GM18519 (cell line): ENCODE measurements around the gene SLIT3.
"Not testable (repeated sequence)": the region's sequence is repeated elsewhere in the genome, so short reads cannot be mapped to it uniquely, and the experiment has no call there.

Experiments used
- ATAC-seq: cut with Tn5 transposase; IDR thresholded peaks from one replicate; pipeline ENCODE4 v1.9.1; 2021; ENCODE audit warnings: mild to moderate bottlenecking, moderate library complexity; ENCODE audit not compliant: unreplicated experiment, low FRiP score

SLIT3 gene

DNA sequence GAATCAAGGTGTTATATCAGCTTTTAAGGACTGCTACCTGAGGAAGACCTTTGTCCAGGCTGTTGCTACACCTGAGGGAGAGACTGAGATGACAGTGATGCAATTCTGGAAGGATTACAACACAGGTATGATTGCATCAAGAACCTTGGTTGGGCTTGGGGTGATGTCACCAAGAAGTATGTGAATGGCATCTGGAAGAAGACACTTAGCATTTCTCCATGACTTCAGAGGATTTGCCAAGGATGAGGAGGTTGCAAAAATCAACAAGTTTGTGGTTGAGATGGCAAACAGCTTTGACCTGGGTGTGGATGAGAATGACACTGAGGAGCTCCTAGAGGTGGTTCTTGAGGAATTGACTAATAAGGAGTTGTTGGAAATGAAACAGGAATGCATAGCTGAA, 653.9 kb downstream of the SLIT3 start:
- ATAC-seq = no peak

DNA sequence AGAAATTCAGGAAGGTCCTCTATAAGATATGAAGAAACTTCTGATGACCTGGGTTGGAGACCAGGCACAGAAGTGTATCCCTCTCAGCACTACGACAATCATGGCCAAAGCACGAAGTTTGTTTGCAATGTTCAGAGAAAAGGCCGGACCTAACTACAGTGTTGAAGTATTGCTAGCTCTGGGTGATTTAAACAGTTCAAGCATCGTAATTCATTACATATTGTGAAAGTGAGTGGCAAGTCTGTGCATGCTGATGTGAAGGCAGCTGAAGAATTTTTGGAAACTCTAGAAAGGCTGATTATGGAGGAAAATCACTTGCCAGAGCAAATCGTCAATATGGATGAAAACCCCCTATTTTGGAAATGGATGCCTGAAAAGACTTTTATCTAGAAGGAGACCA, 654.6 kb downstream of the SLIT3 start:
- ATAC-seq = no peak

DNA sequence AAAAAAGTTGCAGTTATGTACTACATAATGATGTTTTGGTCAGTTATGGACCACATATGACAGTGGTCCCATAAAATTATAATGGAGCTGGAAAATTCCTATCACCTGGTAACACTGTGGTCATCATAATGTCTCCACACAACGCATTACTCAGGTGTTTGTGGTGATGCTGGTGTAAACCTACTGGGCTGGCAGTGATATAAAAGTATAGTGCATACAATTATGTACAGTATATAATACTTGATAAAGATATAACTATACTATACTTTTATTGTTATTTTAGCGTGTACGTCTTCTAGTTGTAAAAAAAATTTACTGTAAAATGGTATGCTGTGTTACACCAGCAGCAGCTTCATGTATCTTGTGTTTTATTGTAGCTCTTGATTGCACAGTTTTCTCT, 655.7 kb downstream of the SLIT3 start:
- ATAC-seq = no peak

DNA sequence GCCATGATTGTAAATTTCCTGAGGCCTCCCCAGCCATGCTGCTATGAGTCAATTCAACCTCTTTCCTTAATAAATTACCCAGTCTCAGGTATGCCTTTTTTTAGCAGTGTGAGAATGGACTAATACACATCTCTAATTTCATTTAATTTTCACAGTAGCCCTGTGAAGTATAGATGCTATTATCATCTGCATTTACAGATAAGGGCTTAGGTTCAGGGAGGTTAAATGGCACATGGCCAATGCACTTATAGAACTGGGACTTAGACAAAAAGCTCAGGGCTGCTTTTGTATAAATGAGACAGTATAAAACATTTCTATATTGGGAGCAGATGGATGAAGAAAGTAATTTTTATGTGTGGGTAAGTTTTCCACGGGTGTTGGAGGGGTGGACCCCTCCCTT, 658.9 kb downstream of the SLIT3 start:
- no peak for ATAC-seq

DNA sequence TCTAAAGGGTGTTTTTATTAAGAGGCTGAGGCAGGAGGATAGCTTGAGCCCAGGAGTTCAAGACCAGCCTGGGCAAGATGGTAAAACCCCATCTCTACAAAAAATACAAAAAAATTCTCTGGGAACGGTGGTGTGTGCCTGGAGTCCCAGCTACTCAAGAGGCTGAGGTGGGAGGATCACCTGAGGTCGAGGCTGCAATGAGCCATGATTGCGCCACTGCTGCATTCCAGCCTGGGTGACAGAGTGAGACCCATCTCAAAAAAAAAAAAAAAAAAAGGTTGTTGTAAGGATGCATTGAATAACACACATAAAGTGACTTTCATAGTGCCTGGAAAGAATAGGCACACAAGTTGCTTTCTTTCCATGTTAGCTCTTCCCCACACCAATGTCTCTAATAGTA, 662.1 kb downstream of the SLIT3 start:
- not testable (repeated sequence) for ATAC-seq

DNA sequence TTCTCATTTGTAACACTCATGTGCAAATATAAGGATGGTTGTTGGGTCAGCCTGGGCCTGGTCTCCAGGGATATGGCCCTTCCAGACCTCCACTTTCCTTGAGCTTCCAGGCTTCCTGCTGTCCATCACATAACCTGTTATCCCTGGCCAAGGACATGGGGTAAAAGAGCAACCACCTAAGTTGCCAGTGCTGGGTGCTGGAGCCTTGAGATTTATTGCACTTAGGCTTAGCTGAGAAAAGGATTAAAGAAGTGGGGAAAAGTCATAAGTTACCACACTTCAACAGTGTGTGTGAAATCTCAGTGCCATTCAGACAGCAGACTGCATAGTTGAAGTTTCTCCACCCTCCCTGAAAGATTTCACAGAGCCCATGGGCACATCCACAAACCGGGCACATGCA, 663.1 kb downstream of the SLIT3 start:
- no peak for ATAC-seq

DNA sequence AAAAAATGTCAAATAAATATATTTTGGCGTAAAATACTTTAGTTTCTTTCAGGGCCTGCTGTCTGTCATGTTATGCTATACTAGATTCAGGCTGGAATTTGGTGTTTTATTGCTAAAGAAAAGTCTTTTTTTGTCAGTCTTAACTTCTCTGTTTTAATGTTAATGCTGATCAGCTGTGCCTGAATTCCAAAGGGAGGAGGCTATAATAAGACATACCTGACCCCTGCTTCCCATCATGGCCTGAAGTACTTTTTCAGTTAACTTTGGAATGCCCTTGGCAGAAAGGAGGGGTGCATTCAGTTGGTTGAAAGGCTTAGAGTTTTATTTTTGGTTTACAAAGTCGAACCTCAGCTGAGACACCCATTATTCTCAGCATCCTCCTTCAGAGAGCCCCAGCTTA, 663.7 kb downstream of the SLIT3 start:
- ATAC-seq = no peak

DNA sequence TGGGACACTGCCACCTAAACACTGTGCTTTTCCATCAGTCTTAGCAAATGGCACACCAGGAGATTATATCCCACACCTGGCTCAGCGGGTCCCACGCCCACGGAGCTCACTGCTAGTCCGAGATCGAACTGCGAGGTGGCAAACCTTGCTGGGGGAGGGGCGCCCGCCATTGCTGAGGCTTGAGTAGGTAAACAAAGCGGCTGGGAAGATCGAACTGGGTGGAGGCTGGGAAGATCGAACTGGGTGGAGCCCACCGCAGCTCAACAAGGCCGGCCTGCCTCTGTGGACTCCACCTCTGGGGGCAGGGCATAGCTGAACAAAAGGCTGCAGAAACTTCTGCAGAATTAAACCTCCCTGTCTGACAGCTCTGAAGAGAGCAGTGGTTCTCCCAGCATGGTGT, 670.0 kb downstream of the SLIT3 start:
- not testable (repeated sequence) for ATAC-seq

DNA sequence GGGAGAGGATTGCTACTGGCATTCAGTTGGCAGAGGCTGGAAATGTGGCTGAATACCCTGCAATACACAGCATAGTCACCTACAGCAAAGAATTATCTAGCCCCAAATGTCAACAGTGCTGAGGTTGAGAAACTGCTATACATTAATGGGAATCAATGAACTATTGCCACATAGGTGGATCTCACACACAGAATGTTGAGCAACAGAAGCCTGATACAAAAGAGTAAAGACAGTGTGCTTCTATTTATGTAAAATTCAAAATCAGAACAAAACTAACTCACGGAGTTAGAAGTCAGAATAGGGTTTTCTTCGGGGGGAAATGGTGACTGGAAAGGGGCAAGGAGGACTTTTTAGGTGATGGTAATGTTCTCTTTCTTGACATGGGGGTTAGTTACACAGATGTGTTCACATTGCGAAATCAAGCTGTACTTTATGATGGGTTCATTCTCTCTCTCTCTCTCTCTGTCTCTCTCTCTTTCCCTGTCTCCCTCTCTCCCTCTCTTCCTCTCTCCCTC, 676.0 kb downstream of the SLIT3 start:
- ATAC-seq = no peak

DNA sequence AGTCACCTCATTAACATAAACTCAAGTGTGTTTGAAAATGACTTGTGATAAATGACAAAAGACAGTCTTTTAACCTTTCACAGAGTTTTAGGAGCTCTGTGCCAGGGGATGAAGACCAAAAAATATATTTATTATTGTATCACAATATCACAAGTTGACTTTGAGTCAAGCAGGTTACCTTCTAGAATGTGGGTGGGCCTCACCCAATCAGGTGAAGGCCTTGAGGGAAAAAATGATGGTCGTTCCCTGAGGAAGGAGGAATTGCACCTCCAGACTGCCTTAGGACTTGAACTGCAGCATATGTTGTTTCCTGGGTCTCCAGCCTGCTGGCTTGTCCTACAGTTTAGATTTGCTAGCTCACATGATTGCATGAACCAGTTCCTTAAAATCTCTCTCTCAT, 680.1 kb downstream of the SLIT3 start:
- ATAC-seq = no peak

DNA sequence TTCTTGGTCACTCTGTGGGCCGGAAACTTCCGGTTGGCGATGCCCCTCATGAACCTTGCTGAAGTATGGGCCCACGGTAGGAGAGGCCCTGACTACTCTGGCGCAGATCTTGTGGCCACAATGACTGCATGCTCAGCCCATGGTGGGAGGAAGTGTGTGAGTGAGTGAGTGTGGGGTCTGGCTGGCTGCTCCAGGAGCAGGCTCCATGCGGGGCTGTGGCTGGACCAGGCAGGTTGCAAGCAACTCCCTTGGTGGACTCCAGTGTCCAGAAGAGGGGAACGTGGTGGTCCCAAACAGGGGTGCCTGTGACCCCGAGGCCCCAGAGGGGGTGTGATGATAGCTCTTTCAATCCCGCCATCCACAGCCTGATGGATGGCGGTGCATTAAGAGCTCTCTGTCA, 686.3 kb downstream of the SLIT3 start:
- ATAC-seq = no peak

DNA sequence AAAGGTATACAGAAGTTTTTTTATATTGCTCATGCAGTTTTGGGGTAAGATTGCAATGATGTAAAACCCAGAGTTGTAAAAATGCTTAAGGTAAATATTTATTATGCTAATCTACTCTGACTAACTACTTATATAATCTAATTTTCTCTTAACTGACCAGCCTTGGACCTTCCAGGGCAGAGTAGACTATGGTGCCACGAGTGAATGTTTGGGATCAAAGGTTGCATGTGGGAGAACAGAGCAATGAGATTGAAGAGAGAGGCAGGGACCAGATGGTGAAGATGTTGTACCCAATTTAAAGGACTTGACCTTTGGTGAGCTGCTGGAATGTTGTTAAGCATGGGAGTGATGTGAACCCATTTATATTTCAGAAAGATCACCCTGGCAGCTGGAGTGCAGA, 686.9 kb downstream of the SLIT3 start:
- ATAC-seq = no peak

DNA sequence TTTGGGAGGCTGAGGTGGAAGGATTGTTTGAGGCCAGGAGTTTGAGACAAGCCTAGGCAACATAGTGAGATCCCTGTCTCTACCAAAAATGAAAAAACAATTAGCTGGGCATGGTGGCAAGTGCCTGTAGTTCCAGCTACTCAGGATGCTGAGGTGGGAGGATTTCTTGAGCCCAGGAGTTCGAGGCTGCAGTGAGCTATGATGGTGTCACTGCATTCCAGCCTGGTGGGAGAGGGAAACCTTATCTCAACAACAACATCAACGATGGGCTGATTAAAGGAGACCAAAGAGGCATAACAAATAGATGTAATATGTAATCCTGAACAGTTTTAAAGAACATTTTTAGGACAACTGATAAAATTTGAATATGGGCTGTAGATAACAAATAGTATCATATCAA, 687.5 kb downstream of the SLIT3 start:
- no peak for ATAC-seq

DNA sequence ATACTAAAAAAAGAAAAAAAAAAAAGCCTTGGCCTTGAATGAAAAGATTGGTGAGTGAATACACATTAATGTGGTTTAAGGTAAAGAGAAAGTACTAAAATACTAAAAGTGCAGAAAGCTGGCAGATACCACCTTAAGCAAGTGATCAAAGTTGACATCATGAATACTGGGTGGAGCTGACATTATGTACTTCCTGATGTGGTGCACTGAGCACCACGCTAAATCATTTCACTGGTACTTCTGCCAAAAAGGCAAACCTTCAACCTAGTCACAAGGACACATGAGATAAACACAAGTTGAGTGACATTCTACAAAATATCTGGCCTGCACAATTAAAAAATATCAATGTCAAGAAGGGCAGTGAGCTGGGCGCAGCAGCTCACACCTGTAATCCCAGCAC, 687.9 kb downstream of the SLIT3 start:
- no peak for ATAC-seq

DNA sequence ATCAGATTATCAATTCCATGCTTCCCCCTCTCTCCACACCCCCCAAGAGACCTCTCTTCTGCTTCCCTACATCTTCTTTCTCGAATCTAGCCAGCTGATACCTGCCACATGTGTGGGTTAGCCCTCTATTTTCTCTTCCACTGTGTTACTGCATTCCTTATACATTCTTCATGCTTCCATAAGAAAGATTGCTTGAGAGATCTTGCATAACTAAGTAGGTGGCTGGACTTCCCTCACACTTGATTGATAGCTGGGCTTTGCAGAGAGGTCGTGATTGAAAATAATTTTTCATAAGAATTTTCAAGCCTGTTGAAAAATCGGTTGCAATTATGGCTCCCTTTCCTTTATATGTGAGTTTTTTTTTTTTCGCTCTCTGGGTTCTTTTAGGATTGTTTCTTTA, 688.8 kb downstream of the SLIT3 start:
- ATAC-seq = no peak
